GM12892 (cell line): ENCODE results near the gene NKX6-2.

Experiments used
- POLR2A ChIP-seq: IDR thresholded peaks from 2 replicates; pipeline ENCODE4 v1.6.1; 2011; ENCODE audit warnings: low read depth, low read length, control low read depth
- POLR2AphosphoS5 ChIP-seq: IDR thresholded peaks from 2 replicates; pipeline ENCODE4 v1.6.1; 2011; ENCODE audit warnings: low read depth, low read length, control low read depth

DNA sequence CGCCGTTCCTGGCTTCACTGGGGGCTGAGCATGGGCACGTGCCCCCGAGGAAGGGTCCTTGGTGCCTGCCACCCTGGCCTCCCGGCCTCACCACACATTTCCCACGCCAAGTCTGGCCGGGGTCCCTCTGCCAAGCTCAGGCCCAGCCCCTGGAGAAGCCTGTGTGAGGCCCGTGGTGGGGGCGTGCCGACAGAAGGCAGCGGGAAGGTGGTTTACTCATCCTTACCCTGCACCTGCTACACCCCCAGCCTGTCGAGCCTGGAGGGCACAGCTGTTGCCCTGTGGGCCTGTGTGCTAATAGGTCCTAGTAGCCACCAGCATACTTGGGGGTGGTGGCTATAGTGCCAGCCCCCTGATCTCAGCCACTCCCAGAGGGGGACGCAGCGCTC lies 46.7 kb downstream of the NKX6-2 start:
- TF ChIP-seq POLR2AphosphoS5 (no peak), POLR2A (no peak)
